ENCODE results near the gene OR1L8. TPM values are rescaled to one million over a fixed set of nuclear protein-coding genes. Genes with fewer than 3 reads are reported as not detected.

The OR1L8 gene
- total and polyA plus RNA-seq, 2 experiments from 2014 or later = not detected

GRCh38 chr9:122546196-122546595 lies 37.0 kb downstream of the OR1L8 start:
- peaks cover 74% of the 10 kb centered on the region for H3K9me3 Mint-ChIP-seq

GRCh38 chr9:122538757-122539156 lies 44.4 kb downstream of the OR1L8 start:
- Histone ChIP-seq H3K27me3 (ENCODE audit: insufficient read depth) (no peaks in the 10 kb centered on the region), H4K20me1 (replicated peaks; ENCODE audit: insufficient read depth) (no peaks in the 10 kb centered on the region), H3K27ac (ENCODE audit: low read depth) (no peak overlapping the region), H3F3A (replicated peaks; ENCODE audit: low read depth) (no peaks in the 10 kb centered on the region), H3K4me2 (no peak overlapping the region), H3K4me1 (ENCODE audit: insufficient read depth) (no peaks in the 10 kb centered on the region), H3K36me3 (ENCODE audit: insufficient read depth) (no peaks in the 10 kb centered on the region), H3K9me2 (ENCODE audit: insufficient read depth) (no peaks in the 10 kb centered on the region), H3K79me2 (replicated peaks; ENCODE audit: insufficient read depth) (no peaks in the 10 kb centered on the region), H3K4me3 (no peak overlapping the region), H2AFZ (no peak overlapping the region)
- Mint-ChIP-seq H3K4me3 (no peak overlapping the region), H3K36me3 (ENCODE audit: low read depth) (peaks cover 22% of the 10 kb centered on the region), H3K9me3 (peaks cover 87% of the 10 kb centered on the region), H3K27ac (no peak overlapping the region), H3K27me3 (ENCODE audit: insufficient read depth, low read depth, poor library complexity) (peaks cover 9% of the 10 kb centered on the region), H3K4me1 (no peaks in the 10 kb centered on the region)
- DNase-seq (ENCODE audit: low spot score) (no peak), ATAC-seq (no peak)
- TF ChIP-seq ZNF462 (CRISPR knock-in tag; IDR thresholded peaks at IDR 0.05) (no peak), ZNF331 (CRISPR knock-in tag; IDR thresholded peaks at IDR 0.05; ENCODE audit: low read depth) (no peak)

More at GRCh38 chr9:122546196-122546595, 37.0 kb downstream of the OR1L8 start:
- no peak for DNase-seq (ENCODE audit: low spot score)
- TF ChIP-seq ZNF114 (CRISPR knock-in tag; IDR thresholded peaks at IDR 0.05) = no peak
- no peak for TF ChIP-seq REST (IDR thresholded peaks at IDR 0.05; ENCODE audit: unreplicated experiment)
- no peak for TF ChIP-seq CREB1 (CRISPR knock-in tag; IDR thresholded peaks at IDR 0.05; ENCODE audit: low read depth)
- TF ChIP-seq EZH2 (IDR thresholded peaks at IDR 0.05; ENCODE audit: low read depth, unreplicated experiment) = no peak
- TF ChIP-seq ETS1 (IDR thresholded peaks at IDR 0.05) = no peak
- no peak for TF ChIP-seq POLR2AphosphoS5 (IDR thresholded peaks at IDR 0.05; ENCODE audit: low read depth)
- Mint-ChIP-seq H3K27ac (no peak overlapping the region), H3K4me1 (no peaks in the 10 kb centered on the region), H3K36me3 (ENCODE audit: low read depth) (no peaks in the 10 kb centered on the region; the same call in 2 of the 3 replicates), H3K27me3 (ENCODE audit: insufficient read depth, low read depth, poor library complexity) (no peaks in the 10 kb centered on the region), H3K4me3 (no peak overlapping the region)
- no peaks in the 10 kb centered on the region for H4K20me1 ChIP-seq (replicated peaks; ENCODE audit: insufficient read depth)
- no peak overlapping the region for H3K4me3 ChIP-seq
- H3K36me3 ChIP-seq (ENCODE audit: insufficient read depth) = no peaks in the 10 kb centered on the region
- no peaks in the 10 kb centered on the region; the same call in 1 of the 2 replicates for H3K9me2 ChIP-seq (ENCODE audit: insufficient read depth)
- H3K4me2 ChIP-seq = no peak overlapping the region
- H3K4me1 ChIP-seq (ENCODE audit: insufficient read depth) = no peaks in the 10 kb centered on the region
- ATAC-seq = no peak
- H3K27ac ChIP-seq (ENCODE audit: low read depth) = no peak overlapping the region
- no peaks in the 10 kb centered on the region for H3K27me3 ChIP-seq (ENCODE audit: insufficient read depth)
- H2AFZ ChIP-seq = no peak overlapping the region
- H3F3A ChIP-seq (replicated peaks; ENCODE audit: low read depth) = no peaks in the 10 kb centered on the region
- H3K79me2 ChIP-seq (replicated peaks; ENCODE audit: insufficient read depth) = no peaks in the 10 kb centered on the region
